Lower leg skin (tissue), 3 donors: ENCODE measurements around the gene CACNA1G.

Source experiments
- CTCF ChIP-seq, 3 donors: fragments of 450-650 bp; IDR thresholded peaks; one replicate each; pipeline ENCODE4 v1.5.1; 2016; ENCODE audit warnings: antibody characterized with exemption in 3 of 3, mild to moderate bottlenecking in 3 of 3, moderate library complexity in 2 of 3
- POLR2A ChIP-seq, 2 donors: fragments of 450-650 bp; IDR thresholded peaks; one replicate each; pipeline ENCODE4 v1.6.1; 2016 to 2017; ENCODE audit warnings: antibody characterized with exemption in 2 of 2, mild to moderate bottlenecking in 1 of 2, moderate library complexity in 1 of 2

GRCh38 chr17:50631195-50631907 is 70.8 kb downstream of the CACNA1G start:
- no peak for TF ChIP-seq CTCF (IDR thresholded peaks at IDR 0.05)
- TF ChIP-seq POLR2A (IDR thresholded peaks at IDR 0.05): no peak
